ENCODE data around the gene RER1. TPM values are rescaled to one million over a fixed set of nuclear protein-coding genes. Genes with fewer than 3 reads are reported as not detected.

Gene RER1
- total RNA-seq, 2 experiments from 2014 or later = 60.5 to 138 TPM

GRCh38 chr1:2372551-2373490 is 18.8 kb upstream of the RER1 start:
- BruUV-seq (replicated peaks) = no TSS peak
- Histone ChIP-seq H3K4me3 (ENCODE audit: low read depth, low read length, poor library complexity, severe bottlenecking) (no peak overlapping the region), H2AFZ (ENCODE audit: low read length) (no peak overlapping the region), H3K27ac (ENCODE audit: low read depth, low read length, poor library complexity, severe bottlenecking) (no peak overlapping the region), H3K9me3 (ENCODE audit: low read length) (no peaks in the 10 kb centered on the region), H3K79me2 (ENCODE audit: insufficient read depth, low read depth, low read length) (no peaks in the 10 kb centered on the region), H3K36me3 (ENCODE audit: insufficient read depth, low read length) (no peaks in the 10 kb centered on the region), H3K4me2 (ENCODE audit: low read length) (no peak overlapping the region), H3K4me1 (ENCODE audit: insufficient read depth, low read length, poor library complexity, severe bottlenecking) (no peaks in the 10 kb centered on the region), H4K20me1 (ENCODE audit: insufficient read depth, low read length) (no peaks in the 10 kb centered on the region), H3K9me2 (ENCODE audit: insufficient read depth, low read length) (no peaks in the 10 kb centered on the region)
- no peak for DNase-seq (ENCODE audit: low spot score)
- CTCF ChIA-PET (ENCODE audit: unreplicated experiment) = no interaction called here
- POLR2A ChIA-PET = no interaction called here
- intact Hi-C loops (cut with micrococcal nuclease; ENCODE audit: unreplicated experiment) = no loop called here
- TF ChIP-seq CTCF (conservative IDR thresholded peaks at IDR 0.05; ENCODE audit: low read length) (no peak), EZH2phosphoT487 (IDR thresholded peaks at IDR 0.05; ENCODE audit: borderline replicate concordance, low read depth, low read length) (no peak)

GRCh38 chr1:2373551-2374251 is 17.9 kb upstream of the RER1 start:
- DNase-seq (ENCODE audit: low spot score) = no peak
- intact Hi-C loops (cut with micrococcal nuclease; ENCODE audit: unreplicated experiment) = no loop called here
- BruUV-seq (replicated peaks) = no TSS peak

More at GRCh38 chr1:2373551-2374251, 17.9 kb upstream of the RER1 start:
- ChIA-PET CTCF (ENCODE audit: unreplicated experiment) (no interaction called here), POLR2A (no interaction called here)
- no peaks in the 10 kb centered on the region for H4K20me1 ChIP-seq (ENCODE audit: insufficient read depth, low read length)
- H3K4me3 ChIP-seq (ENCODE audit: low read depth, low read length, poor library complexity, severe bottlenecking) = no peak overlapping the region
- H3K27ac ChIP-seq (ENCODE audit: low read depth, low read length, poor library complexity, severe bottlenecking) = no peak overlapping the region
- TF ChIP-seq EZH2phosphoT487 (IDR thresholded peaks at IDR 0.05; ENCODE audit: borderline replicate concordance, low read depth, low read length) (no peak), CTCF (conservative IDR thresholded peaks at IDR 0.05; ENCODE audit: low read length) (no peak)
- H2AFZ ChIP-seq (ENCODE audit: low read length) = no peak overlapping the region
- no peaks in the 10 kb centered on the region for H3K9me2 ChIP-seq (ENCODE audit: insufficient read depth, low read length)
- H3K4me1 ChIP-seq (ENCODE audit: insufficient read depth, low read length, poor library complexity, severe bottlenecking) = no peaks in the 10 kb centered on the region
- no peaks in the 10 kb centered on the region for H3K9me3 ChIP-seq (ENCODE audit: low read length)
- H3K79me2 ChIP-seq (ENCODE audit: insufficient read depth, low read depth, low read length) = no peaks in the 10 kb centered on the region
- H3K36me3 ChIP-seq (ENCODE audit: insufficient read depth, low read length) = no peaks in the 10 kb centered on the region
- no peak overlapping the region for H3K4me2 ChIP-seq (ENCODE audit: low read length)
